KMS-11 (cell line): ENCODE data around the gene BICDL1.

Experiments
- H2AFZ ChIP-seq: fragments of 200-600 bp; sonication (generic); 2 replicates; pipeline ENCODE4 v1.6.1; 2016; ENCODE audit warnings: antibody characterized with exemption, mixed run types, low read depth
- H3K27ac ChIP-seq: fragments of 200-600 bp; sonication (generic); 2 replicates; pipeline ENCODE4 v1.6.1; 2016; ENCODE audit warnings: mild to moderate bottlenecking, mixed run types
- H3K27me3 ChIP-seq: fragments of 200-600 bp; sonication (generic); 2 replicates; pipeline ENCODE4 v1.6.1; 2017; ENCODE audit warnings: mild to moderate bottlenecking, low read depth, mixed run types, moderate library complexity; ENCODE audit not compliant: insufficient read depth
- H3K36me3 ChIP-seq: fragments of 200-600 bp; sonication (generic); 2 replicates; pipeline ENCODE4 v1.6.1; 2017; ENCODE audit warnings: mild to moderate bottlenecking, mixed run types; ENCODE audit not compliant: insufficient read depth
- H3K4me1 ChIP-seq: fragments of 200-600 bp; sonication (generic); 2 replicates; pipeline ENCODE4 v1.6.1; 2016; ENCODE audit warnings: mild to moderate bottlenecking, low read depth, mixed run types; ENCODE audit not compliant: poor library complexity, severe bottlenecking
- H3K4me2 ChIP-seq: fragments of 200-600 bp; sonication (generic); 2 replicates; pipeline ENCODE4 v1.7.0; 2016; ENCODE audit warnings: mild to moderate bottlenecking, mixed run types
- H3K4me3 ChIP-seq: fragments of 200-600 bp; sonication (generic); IDR thresholded peaks from 2 replicates; pipeline ENCODE4 v1.6.1; 2017; ENCODE audit warnings: low read depth, low read length, mixed read lengths; ENCODE audit not compliant: insufficient read depth
- H3K79me2 ChIP-seq: fragments of 200-600 bp; sonication (generic); 2 replicates; pipeline ENCODE4 v1.6.1; 2016; ENCODE audit warnings: low read depth, mixed run types; ENCODE audit not compliant: insufficient read depth
- H3K9ac ChIP-seq: fragments of 200-600 bp; sonication (generic); 2 replicates; pipeline ENCODE4 v1.6.1; 2016; ENCODE audit warnings: mild to moderate bottlenecking, mixed run types
- H4K20me1 ChIP-seq: fragments of 200-600 bp; sonication (generic); 2 replicates; pipeline ENCODE4 v1.6.1; 2016; ENCODE audit warnings: mild to moderate bottlenecking, mixed run types; ENCODE audit not compliant: insufficient read depth
- CTCF ChIP-seq: fragments of 200-600 bp; sonication (generic); conservative IDR thresholded peaks from 2 replicates; pipeline ENCODE4 v1.6.1; 2017; ENCODE audit warnings: low read depth, mild to moderate bottlenecking, antibody characterized with exemption, low read length, moderate library complexity, mixed read lengths

BICDL1 gene

GRCh38 chr12:120131116-120131515 lies 142.1 kb downstream of the BICDL1 start:
- H3K9ac ChIP-seq: no peak overlapping the region
- no peak overlapping the region for H3K4me2 ChIP-seq
- H3K27me3 ChIP-seq: no peaks in the 10 kb centered on the region
- H3K79me2 ChIP-seq: no peaks in the 10 kb centered on the region
- no peak for TF ChIP-seq CTCF
- no peak overlapping the region for H3K27ac ChIP-seq
- no peaks in the 10 kb centered on the region for H4K20me1 ChIP-seq
- H3K36me3 ChIP-seq: no peaks in the 10 kb centered on the region
- H3K4me3 ChIP-seq: no peak overlapping the region
- no peak overlapping the region for H2AFZ ChIP-seq
- H3K4me1 ChIP-seq: peaks cover 53% of the 10 kb centered on the region

GRCh38 chr12:120132054-120132836 lies 143.2 kb downstream of the BICDL1 start:
- peak overlapping the region; percentile 74 for H3K27ac ChIP-seq
- H4K20me1 ChIP-seq: no peaks in the 10 kb centered on the region
- H2AFZ ChIP-seq: no peak overlapping the region
- peaks cover 62% of the 10 kb centered on the region for H3K4me1 ChIP-seq
- H3K27me3 ChIP-seq: no peaks in the 10 kb centered on the region
- no peak overlapping the region; the same call in 1 of the 2 replicates for H3K9ac ChIP-seq
- peak overlapping the region; percentile 68 for H3K4me2 ChIP-seq
- H3K79me2 ChIP-seq: no peaks in the 10 kb centered on the region
- no peak for TF ChIP-seq CTCF
- H3K4me3 ChIP-seq: no peak overlapping the region
- H3K36me3 ChIP-seq: no peaks in the 10 kb centered on the region

- Histone ChIP-seq H3K4me2 (peak overlapping the region; percentile 68), H3K4me1 (peaks cover 62% of the 10 kb centered on the region), H3K27ac (peak overlapping the region; percentile 74), H3K27me3 (no peaks in the 10 kb centered on the region), H3K79me2 (no peaks in the 10 kb centered on the region), H3K9ac (no peak overlapping the region; the same call in 1 of the 2 replicates), H2AFZ (no peak overlapping the region), H3K36me3 (no peaks in the 10 kb centered on the region), H4K20me1 (no peaks in the 10 kb centered on the region), H3K4me3 (no peak overlapping the region)
- no peak for TF ChIP-seq CTCF
Measured at GRCh38 chr12:120132863-120133385, 143.9 kb downstream of the BICDL1 start.

GRCh38 chr12:120134307-120134980 lies 145.4 kb downstream of the BICDL1 start:
- peak overlapping the region; percentile 74; the same call in 1 of the 2 replicates for H3K27ac ChIP-seq
- H3K27me3 ChIP-seq: no peaks in the 10 kb centered on the region
- H3K79me2 ChIP-seq: no peaks in the 10 kb centered on the region
- peaks cover 62% of the 10 kb centered on the region for H3K4me1 ChIP-seq
- peak overlapping the region; percentile 68 for H3K4me2 ChIP-seq
- no peak for TF ChIP-seq CTCF
- no peaks in the 10 kb centered on the region for H3K36me3 ChIP-seq
- H3K4me3 ChIP-seq: no peak overlapping the region
- H2AFZ ChIP-seq: no peak overlapping the region
- no peak overlapping the region for H3K9ac ChIP-seq
- H4K20me1 ChIP-seq: no peaks in the 10 kb centered on the region
